Uterus (tissue), 4 donors: ENCODE data around the gene SENP7. TPM values are rescaled to one million over a fixed set of nuclear protein-coding genes. Genes with fewer than 3 reads are reported as not detected.
"Not testable (repeated sequence)": the region's sequence is repeated elsewhere in the genome, so short reads cannot be mapped to it uniquely, and the experiment has no call there.

Experiments
- DNase-seq, 2 donors: peaks; one replicate each; pipeline ENCODE4 v3.0.0-alpha.2; 2019 to 2020
- H3K27ac ChIP-seq, 2 donors: fragments of 200-600 bp; sonication (generic); 1 replicate in 1 of 2; 2 replicates in 1 of 2; pipeline ENCODE4 v1.5.1; 2016 to 2018
- H3K27me3 ChIP-seq, 2 donors: fragments of 200-600 bp; sonication (generic); one replicate each; pipeline ENCODE4 v1.5.1; 2018 to 2019; ENCODE audit warnings: control low read depth in 1 of 2
- H3K36me3 ChIP-seq, 2 donors: fragments of 200-600 bp; sonication (generic); one replicate each; pipeline ENCODE4 v1.5.1; 2019; ENCODE audit warnings: control low read depth in 1 of 2
- H3K4me1 ChIP-seq, 2 donors: fragments of 200-600 bp; sonication (generic); one replicate each; pipeline ENCODE4 v1.5.1; 2018 to 2019; ENCODE audit warnings: control low read depth in 1 of 2
- H3K4me3 ChIP-seq, 2 donors: fragments of 200-600 bp; sonication (generic); 1 replicate in 1 of 2; 2 replicates in 1 of 2; pipeline ENCODE4 v1.5.1; 2018 to 2019; ENCODE audit warnings: mild to moderate bottlenecking in 1 of 2
- H3K9me3 ChIP-seq, 2 donors: fragments of 200-600 bp; sonication (generic); one replicate each; pipeline ENCODE4 v1.5.1; 2019; ENCODE audit warnings: control low read depth in 1 of 2
- POLR2A ChIP-seq, 2 donors: fragments of 450-650 bp; IDR thresholded peaks; one replicate each; pipeline ENCODE4 v1.6.1; 2016; ENCODE audit warnings: antibody characterized with exemption in 2 of 2, mild to moderate bottlenecking in 1 of 2, moderate library complexity in 1 of 2
- intact Hi-C: fragments of 100-400 bp; cut with DNase I; formaldehyde crosslinking; loops from one replicate; pipeline ENCODE4 v1.15.1; 2023; ENCODE audit warnings: low total_unique reads
- total RNA-seq, 4 donors: library from RNA; depleted of rRNA in 3 of 4; stranded (reverse); fragments of >200 nt in 3 of 4; gene quantifications; one replicate each; pipeline versions ENCODE4 v1.1.0 to v1.2.4, GENCODE V29; 2014 to 2023
- TF ChIP-seq, protein P1 (sequence below), 4 experiments: fragments of 200-600 bp in 2 of 4; fragments of 450-650 bp in 2 of 4; sonication (generic) in 2 of 4; IDR thresholded peaks; one replicate each; pipeline ENCODE4 v1.5.1; 2016 to 2019; ENCODE audit warnings: antibody characterized with exemption in 4 of 4, mild to moderate bottlenecking in 2 of 4, moderate library complexity in 1 of 4
- donor health status: DM: yes; HTN: yes; CAD: no.

SENP7 gene
- total RNA-seq, 4 donors from 2014 or later: 28.7 to 101 (median 41.1) TPM

DNA sequence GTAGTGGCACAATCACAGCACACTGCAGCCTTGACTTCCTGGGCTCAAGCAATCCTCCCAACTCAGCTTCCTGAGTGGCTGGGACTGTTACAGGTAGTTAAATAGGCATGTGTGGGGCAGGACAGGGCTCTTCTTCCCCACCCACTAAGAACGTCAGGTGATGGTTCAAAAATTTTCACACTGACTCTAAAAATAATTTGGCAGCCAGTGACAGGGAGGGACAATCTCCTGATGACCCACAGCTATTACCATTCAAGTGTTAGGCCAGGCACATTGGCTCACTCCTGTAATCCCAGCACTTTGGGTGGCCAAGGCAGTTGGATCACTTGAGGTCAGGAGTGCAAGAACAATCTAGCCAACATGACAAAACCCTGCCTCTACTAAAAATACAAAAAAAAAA, 36.5 kb upstream of the SENP7 start:
- intact Hi-C loops: no loop called here
- Histone ChIP-seq H3K4me3 (no peak overlapping the region), H3K27ac (no peak overlapping the region), H3K27me3 (no peaks in the 10 kb centered on the region), H3K36me3 (no peaks in the 10 kb centered on the region), H3K4me1 (no peaks in the 10 kb centered on the region), H3K9me3 (no peaks in the 10 kb centered on the region)
- DNase-seq: no peak
- TF ChIP-seq, protein P1, sequence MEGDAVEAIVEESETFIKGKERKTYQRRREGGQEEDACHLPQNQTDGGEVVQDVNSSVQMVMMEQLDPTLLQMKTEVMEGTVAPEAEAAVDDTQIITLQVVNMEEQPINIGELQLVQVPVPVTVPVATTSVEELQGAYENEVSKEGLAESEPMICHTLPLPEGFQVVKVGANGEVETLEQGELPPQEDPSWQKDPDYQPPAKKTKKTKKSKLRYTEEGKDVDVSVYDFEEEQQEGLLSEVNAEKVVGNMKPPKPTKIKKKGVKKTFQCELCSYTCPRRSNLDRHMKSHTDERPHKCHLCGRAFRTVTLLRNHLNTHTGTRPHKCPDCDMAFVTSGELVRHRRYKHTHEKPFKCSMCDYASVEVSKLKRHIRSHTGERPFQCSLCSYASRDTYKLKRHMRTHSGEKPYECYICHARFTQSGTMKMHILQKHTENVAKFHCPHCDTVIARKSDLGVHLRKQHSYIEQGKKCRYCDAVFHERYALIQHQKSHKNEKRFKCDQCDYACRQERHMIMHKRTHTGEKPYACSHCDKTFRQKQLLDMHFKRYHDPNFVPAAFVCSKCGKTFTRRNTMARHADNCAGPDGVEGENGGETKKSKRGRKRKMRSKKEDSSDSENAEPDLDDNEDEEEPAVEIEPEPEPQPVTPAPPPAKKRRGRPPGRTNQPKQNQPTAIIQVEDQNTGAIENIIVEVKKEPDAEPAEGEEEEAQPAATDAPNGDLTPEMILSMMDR (IDR thresholded peaks at IDR 0.05): no peak
- TF ChIP-seq POLR2A (IDR thresholded peaks at IDR 0.05): no peak

- TF ChIP-seq, protein P1 (IDR thresholded peaks at IDR 0.05): no peak
- TF ChIP-seq POLR2A (IDR thresholded peaks at IDR 0.05): no peak
- intact Hi-C loops: no loop called here
- H3K27me3 ChIP-seq: no peaks in the 10 kb centered on the region
- no peak overlapping the region for H3K27ac ChIP-seq
- no peaks in the 10 kb centered on the region for H3K36me3 ChIP-seq
- H3K4me1 ChIP-seq: no peaks in the 10 kb centered on the region
- no peak overlapping the region for H3K4me3 ChIP-seq
- H3K9me3 ChIP-seq: no peaks in the 10 kb centered on the region
- no peak for DNase-seq
Observed at GRCh38 chr3:101548527-101549105, 35.6 kb upstream of the SENP7 start.

DNA sequence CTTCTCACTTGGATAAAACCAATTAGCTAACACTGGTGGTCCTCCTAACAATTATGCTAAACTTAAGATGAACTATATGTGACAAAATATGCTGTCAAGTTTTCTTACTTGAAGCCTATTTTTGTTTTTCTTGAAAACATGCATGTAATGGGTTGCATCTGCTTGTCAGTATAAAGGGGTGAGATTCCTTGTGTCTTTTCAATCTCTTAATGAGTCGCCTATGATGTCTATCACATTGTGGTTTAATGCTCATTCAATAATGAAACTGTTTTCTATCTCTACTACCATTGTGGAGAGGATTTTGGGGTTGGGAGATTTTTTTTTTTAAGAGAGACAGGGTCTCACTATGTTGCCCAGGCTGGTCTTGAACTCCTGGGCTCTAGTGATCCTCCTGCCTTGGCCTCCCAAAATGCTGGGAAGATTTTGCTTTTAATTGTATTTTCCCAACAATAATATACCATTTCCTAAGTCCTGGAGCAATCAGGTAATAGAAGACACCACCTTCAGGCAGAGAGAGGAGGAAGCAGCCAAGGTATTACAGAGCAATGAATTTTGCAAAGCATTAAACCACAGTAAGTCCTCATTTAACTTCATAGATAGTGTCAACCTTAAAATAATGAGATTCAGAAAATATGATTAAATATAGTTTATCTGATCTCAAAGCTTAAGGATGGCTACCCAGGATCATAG, 31.3 kb upstream of the SENP7 start:
- H3K4me3 ChIP-seq: no peak overlapping the region
- intact Hi-C loops: no loop called here
- H3K27ac ChIP-seq: no peak overlapping the region
- H3K27me3 ChIP-seq: no peaks in the 10 kb centered on the region
- DNase-seq: no peak
- H3K9me3 ChIP-seq: no peaks in the 10 kb centered on the region
- TF ChIP-seq POLR2A (IDR thresholded peaks at IDR 0.05): no peak
- TF ChIP-seq, protein P1 (IDR thresholded peaks at IDR 0.05): no peak
- H3K36me3 ChIP-seq: no peaks in the 10 kb centered on the region
- H3K4me1 ChIP-seq: no peaks in the 10 kb centered on the region

- DNase-seq: no peak
- Histone ChIP-seq H3K27ac (no peak overlapping the region), H3K4me1 (no peaks in the 10 kb centered on the region), H3K36me3 (no peaks in the 10 kb centered on the region), H3K9me3 (no peaks in the 10 kb centered on the region), H3K4me3 (no peak overlapping the region), H3K27me3 (no peaks in the 10 kb centered on the region)
- no peak for TF ChIP-seq POLR2A (IDR thresholded peaks at IDR 0.05)
- TF ChIP-seq, protein P1 (IDR thresholded peaks at IDR 0.05): no peak
- intact Hi-C loops: no loop called here
Observed at GRCh38 chr3:101542957-101543356, 29.9 kb upstream of the SENP7 start.

DNA sequence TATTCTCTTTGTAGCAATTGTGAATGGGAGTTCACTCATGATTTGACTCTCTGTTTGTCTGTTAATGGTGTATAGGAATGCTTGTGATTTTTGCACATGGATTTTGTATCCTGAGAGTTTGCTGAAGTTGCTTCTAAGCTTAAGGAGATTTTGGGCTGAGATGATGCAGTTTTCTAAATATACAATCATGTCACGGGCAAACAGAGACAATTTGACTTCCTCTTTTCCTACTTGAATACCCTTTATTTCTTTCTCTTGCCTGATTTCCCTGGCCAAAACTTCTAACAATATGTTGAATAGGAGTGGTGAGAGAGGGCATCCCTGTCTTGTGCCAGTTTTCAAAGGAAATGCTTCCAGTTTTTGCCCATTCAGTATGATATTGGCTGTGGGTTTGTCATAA, 23.9 kb upstream of the SENP7 start:
- H3K27ac ChIP-seq, H3K4me1 ChIP-seq, DNase-seq, intact Hi-C loops, H3K9me3 ChIP-seq, H3K4me3 ChIP-seq, H3K27me3 ChIP-seq, H3K36me3 ChIP-seq: not testable (repeated sequence)
